ENCODE measurements around the gene RTP3.

DNA sequence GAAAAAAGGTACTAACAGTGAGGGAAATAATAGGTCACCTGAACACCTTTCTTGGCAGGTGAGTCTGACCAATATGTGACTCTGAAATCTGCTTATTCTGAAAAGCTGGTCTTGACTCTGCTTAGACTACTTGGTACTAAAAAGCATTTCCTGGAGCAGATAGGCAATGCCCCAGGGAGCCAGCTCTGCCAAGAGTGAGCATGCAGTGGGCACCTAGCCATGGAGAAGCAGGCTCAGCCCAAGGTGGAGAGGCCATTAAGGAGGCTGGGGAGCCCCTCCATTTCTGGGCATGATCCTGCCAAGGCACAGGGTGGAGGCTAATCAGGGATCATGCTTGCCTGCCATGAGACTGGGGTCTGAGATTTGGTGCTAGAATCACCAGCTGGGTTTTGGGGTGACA, 31.5 kb upstream of the RTP3 start:
- TF ChIP-seq CTCF (IDR thresholded peaks at IDR 0.05) (no peak), EZH2 (IDR thresholded peaks at IDR 0.05; ENCODE audit: borderline replicate concordance, insufficient read depth, low read depth, low read length, poor library complexity, severe bottlenecking) (no peak)

All from B cell (primary cell).